GM18519 (cell line): ENCODE data around the gene PNO1.
"Not testable (repeated sequence)": the region's sequence is repeated elsewhere in the genome, so short reads cannot be mapped to it uniquely, and the experiment has no call there.

Experiments used
- ATAC-seq: cut with Tn5 transposase; IDR thresholded peaks from one replicate; pipeline ENCODE4 v1.9.1; 2021; ENCODE audit warnings: mild to moderate bottlenecking, moderate library complexity; ENCODE audit not compliant: unreplicated experiment, low FRiP score

PNO1 gene

GRCh38 chr2:68156419-68156818 is 1.3 kb upstream of the PNO1 start:
- ATAC-seq, result no peak

DNA sequence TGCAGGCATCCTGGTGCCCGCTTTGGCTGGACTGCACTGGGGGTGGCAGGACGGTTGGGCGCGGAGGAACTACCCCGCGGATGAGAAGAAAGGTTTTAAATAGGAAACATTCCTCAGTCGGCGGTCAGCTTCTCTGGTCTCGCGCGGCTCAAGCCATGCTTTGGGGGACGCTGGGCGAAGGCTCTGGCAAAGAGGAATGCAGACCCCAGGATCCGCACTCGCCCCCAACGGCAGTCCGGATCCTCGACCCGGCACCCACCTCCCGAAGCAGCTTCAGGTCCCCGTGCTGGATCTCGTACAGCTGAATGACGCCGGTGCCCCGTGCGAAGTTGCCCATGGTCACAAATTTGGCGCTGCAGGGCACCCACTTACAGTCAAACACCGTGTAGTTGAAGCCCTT is 686 bp upstream of the PNO1 start:
- peak; percentile 20 for ATAC-seq

GRCh38 chr2:68158134-68158447 is 403 bp downstream of the PNO1 start:
- ATAC-seq, result no peak

- no peak for ATAC-seq
Measured at GRCh38 chr2:68163641-68164040, 6.0 kb downstream of the PNO1 start.

DNA sequence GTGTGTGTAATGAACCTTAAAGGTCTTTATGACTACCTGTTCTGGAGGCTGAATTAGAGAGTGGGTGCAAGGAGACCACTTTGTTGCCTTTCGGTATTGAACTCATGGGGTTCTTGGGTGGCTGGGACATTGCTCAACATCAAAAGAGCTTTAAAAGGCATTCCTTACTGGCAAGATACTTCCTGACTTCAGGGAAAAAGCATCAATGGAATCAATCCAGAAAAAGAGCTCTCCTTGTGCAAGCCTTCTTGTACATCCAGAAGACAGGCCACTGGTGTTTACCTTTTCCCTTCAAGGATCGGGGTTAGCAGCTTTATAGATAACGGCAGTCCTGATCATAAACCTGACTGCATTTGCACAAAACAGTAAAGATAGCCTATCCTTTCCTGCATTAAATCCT is 9.5 kb downstream of the PNO1 start:
- ATAC-seq, result no peak

- ATAC-seq, result no peak
Measured at GRCh38 chr2:68169308-68169707, 11.6 kb downstream of the PNO1 start.

DNA sequence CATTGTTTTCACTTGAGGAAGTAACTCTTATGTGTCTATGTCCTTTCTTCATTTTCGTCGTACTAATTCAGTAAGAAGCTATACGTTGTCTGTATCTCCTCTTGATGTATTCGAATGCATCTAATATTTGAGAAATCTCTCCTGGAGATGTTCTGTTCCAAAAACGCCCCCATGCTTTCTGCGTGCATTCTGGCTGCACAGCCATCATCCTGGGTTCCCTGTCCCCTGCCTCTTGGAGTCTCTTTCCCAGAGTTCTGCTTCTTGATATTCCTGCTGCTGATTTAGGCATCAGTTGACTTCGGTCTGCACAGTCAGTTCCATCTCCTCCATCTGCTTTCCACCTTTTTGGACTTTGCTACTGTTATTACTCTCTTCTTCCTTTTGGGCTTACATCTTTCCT is 13.5 kb downstream of the PNO1 start:
- ATAC-seq, result no peak

- ATAC-seq, result no peak
Measured at GRCh38 chr2:68171684-68172083, 14.0 kb downstream of the PNO1 start.

GRCh38 chr2:68172521-68172920 is 14.8 kb downstream of the PNO1 start:
- no peak for ATAC-seq

DNA sequence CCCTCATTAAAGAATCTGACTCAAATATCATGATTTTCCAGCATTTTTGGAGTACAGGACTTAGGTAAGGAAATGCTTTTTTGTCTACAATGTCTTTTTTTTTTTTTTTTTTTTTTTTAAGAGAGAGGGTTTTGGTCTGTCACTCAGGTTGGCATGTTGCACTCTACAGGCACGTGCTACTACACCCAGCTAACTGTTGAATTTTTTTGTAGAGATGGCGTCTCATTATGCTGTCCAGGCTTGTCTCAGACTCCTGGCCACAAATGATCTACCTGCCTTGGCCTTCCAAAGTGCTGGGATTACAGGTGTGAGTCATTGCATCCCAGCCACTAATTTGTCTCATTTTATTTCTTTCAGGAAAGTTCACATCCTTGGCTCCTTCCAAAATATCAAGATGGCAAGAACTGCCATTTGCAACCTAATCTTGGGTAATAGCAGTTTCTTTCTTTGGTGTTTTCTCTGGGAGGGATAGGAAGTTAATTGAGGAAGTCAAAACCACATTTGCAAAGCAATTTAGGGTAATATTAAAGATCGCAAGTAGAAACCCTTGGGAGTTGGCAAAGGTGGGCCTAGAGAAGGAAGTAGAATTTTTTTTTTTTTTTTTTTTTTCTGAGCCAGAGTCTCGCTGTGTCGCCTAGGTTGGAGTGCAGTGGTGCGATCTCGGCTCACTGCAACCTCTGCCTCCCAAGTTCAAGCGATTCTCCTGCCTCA is 15.5 kb downstream of the PNO1 start:
- ATAC-seq, result no peak

DNA sequence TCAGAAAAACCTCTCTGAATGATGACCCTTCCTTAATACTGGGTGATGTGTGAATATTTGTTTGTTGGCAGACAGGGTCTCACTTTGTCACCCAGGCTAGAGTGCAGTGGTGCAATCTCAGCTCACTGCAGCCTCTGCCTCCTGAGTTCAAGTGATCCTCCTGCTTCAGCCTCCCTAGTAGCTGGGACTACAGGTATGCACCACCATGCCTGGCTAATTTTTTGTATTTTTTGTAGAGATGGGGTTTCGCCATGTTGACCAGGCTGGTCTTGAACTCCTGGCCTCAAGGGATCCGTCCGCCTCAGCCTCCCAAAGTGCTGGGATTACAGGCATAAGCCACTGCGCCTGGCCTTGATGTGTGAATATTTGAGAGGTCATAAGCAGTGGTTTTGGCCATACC is 17.5 kb downstream of the PNO1 start:
- not testable (repeated sequence) for ATAC-seq

- ATAC-seq, result no peak
Measured at GRCh38 chr2:68176657-68177056, 19.0 kb downstream of the PNO1 start.

DNA sequence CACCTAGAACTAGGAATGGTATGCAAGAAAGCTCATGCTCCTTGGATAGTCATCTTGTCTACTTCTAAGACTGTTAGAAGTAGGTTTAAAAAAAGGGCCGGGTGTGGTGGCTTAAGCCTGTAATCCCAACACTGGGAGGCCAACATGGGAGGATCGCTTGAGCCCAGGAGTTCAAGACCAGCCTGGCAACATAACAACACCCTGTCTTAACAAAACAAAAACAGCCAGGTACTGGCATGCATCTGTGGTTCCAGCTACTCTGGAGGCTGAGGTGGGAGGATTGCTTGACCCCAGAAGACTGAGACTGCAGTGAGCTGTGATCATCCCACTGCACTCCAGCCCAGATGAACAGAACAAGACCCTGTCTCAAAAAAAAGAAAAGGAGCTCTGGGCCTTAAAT is 19.9 kb downstream of the PNO1 start:
- ATAC-seq, result no peak

- no peak for ATAC-seq
Measured at GRCh38 chr2:68178432-68178831, 20.7 kb downstream of the PNO1 start.

DNA sequence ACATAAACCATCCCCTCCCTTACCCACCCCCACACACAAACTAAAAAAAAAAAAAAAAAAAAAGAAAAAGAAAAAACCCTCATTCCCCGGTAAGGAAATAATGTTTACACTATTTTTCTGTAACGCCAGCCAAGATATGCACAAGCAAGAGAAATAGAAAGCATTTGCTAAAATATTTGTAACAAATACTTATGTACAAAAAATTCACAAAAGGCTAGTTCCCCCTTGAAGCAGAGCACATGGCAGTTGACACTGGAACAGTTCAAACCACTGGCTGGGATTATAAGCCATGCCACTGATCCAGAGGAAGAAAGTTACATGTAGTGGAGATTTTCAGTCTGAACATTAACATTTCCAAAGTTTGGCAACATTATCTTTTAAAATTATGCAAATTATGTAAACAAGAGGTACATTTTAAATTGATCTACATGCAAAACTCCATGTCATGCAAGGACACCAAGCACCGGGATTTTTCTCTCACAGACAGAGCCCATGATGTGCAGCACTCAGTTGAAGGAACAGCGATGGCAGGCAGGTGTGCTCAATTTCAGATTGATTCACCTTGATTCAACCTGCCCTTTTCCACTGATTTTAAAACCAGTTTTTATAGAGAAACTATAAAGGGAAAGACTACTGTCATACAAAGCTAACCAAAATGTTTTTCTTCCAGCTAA is 21.4 kb downstream of the PNO1 start:
- ATAC-seq, result no peak

GRCh38 chr2:68182902-68183301 is 25.2 kb downstream of the PNO1 start:
- ATAC-seq, result no peak

- no peak for ATAC-seq
Measured at GRCh38 chr2:68185541-68186164, 28.0 kb downstream of the PNO1 start.

GRCh38 chr2:68187329-68187728 is 29.6 kb downstream of the PNO1 start:
- ATAC-seq, result no peak

DNA sequence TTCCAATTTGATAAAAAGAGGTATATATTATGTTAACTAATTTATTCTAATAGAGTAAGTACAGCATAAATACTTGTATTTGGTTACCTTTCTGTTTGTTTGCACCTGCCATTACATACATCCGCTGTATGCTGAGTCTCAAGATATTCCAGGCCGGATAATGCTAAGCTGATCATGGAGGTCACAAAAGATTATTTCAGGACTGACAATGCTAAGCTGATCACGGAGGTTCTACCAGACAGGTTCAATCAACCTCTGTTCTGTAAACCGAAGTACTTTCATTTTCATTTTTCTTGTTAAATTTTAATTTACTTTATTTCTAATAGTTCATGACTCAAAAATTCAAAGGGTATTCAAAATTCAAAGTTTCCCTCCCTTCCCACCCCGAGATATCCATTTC is 31.1 kb downstream of the PNO1 start:
- no peak for ATAC-seq

- no peak for ATAC-seq
Measured at GRCh38 chr2:68189991-68190784, 32.5 kb downstream of the PNO1 start.

GRCh38 chr2:68190991-68191731 is 33.5 kb downstream of the PNO1 start:
- no peak for ATAC-seq
